HepG2 (cell line): ENCODE measurements around the gene DPEP3. TPM values are rescaled to one million over a fixed set of nuclear protein-coding genes. Genes with fewer than 3 reads are reported as not detected.

Experiments used
- ATF2 ChIP-seq: sonication (generic); formaldehyde crosslinking; IDR thresholded peaks from 2 replicates; pipeline ENCODE4 v1.4.0; 2020; ENCODE audit warnings: missing genetic modification reagents
- ELK4 ChIP-seq: sonication (generic); formaldehyde crosslinking; IDR thresholded peaks from 2 replicates; pipeline ENCODE4 v1.9.0; 2021; ENCODE audit warnings: missing genetic modification reagents, borderline replicate concordance
- HCFC1 ChIP-seq: fragments of 150-350 bp; IDR thresholded peaks from 2 replicates; pipeline ENCODE4 v1.6.1; 2014; ENCODE audit warnings: low read depth, low read length
- HIVEP1 ChIP-seq: sonication (generic); formaldehyde crosslinking; IDR thresholded peaks from 2 replicates; pipeline ENCODE4 v1.4.0; 2020; ENCODE audit warnings: mild to moderate bottlenecking, missing genetic modification reagents
- MLLT10 ChIP-seq: sonication (generic); formaldehyde crosslinking; IDR thresholded peaks from 2 replicates; pipeline ENCODE4 v1.4.0; 2020; ENCODE audit warnings: missing genetic modification reagents
- MTA1 ChIP-seq: sonication (generic); formaldehyde crosslinking; IDR thresholded peaks from 2 replicates; pipeline ENCODE4 v1.4.0; 2020; ENCODE audit warnings: missing genetic modification reagents, mild to moderate bottlenecking, borderline replicate concordance
- NFYC ChIP-seq: IDR thresholded peaks from 2 replicates; pipeline ENCODE4 v1.6.1; 2016; ENCODE audit warnings: missing genetic modification reagents, missing compliant biosample characterization
- SPEN ChIP-seq: sonication (generic); formaldehyde crosslinking; IDR thresholded peaks from 2 replicates; pipeline ENCODE4 v1.5.1; 2020; ENCODE audit warnings: low read depth, mild to moderate bottlenecking, missing genetic modification reagents
- ZBTB44 ChIP-seq: sonication (generic); formaldehyde crosslinking; IDR thresholded peaks from 2 replicates; pipeline ENCODE4 v1.4.0; 2020; ENCODE audit warnings: missing genetic modification reagents
- ZFYVE20 ChIP-seq: sonication (generic); formaldehyde crosslinking; IDR thresholded peaks from 2 replicates; pipeline ENCODE4 v1.8.0; 2023; ENCODE audit warnings: low read depth, mild to moderate bottlenecking, moderate library complexity, missing genetic modification reagents, borderline replicate concordance
- ZNF512B ChIP-seq: sonication (generic); formaldehyde crosslinking; IDR thresholded peaks from 2 replicates; pipeline ENCODE4 v1.5.1; 2020; ENCODE audit warnings: missing genetic modification reagents, mild to moderate bottlenecking, borderline replicate concordance
- polyA plus RNA-seq, 8 experiments: library from polyadenylated mRNA; depleted of rRNA in 3 of 8; stranded (reverse) in 7 of 8; unstranded in 1 of 8; fragments of >200 nt; fragmentation: Illumina TruSeq in 4 of 8; extraction: Trizol in 4 of 8; gene quantifications; 2 replicates each; pipeline versions ENCODE4 v1.2.1 to v1.2.3, GENCODE V29; 2011 to 2016; ENCODE audit warnings: low read depth in 4 of 8, missing spikeins in 1 of 8, mixed read lengths in 1 of 8; ENCODE audit not compliant: insufficient read depth in 1 of 8
- total RNA-seq, 5 experiments: library from RNA; depleted of rRNA; stranded (reverse); fragments of >200 nt; fragmentation: Illumina TruSeq; extraction: Trizol; gene quantifications; 2 replicates each; pipeline ENCODE4 v1.2.3, GENCODE V29; 2016; ENCODE audit warnings: low read depth in 1 of 5
- TF ChIP-seq, protein P1 (sequence below): sonication (generic); formaldehyde crosslinking; IDR thresholded peaks from 2 replicates; pipeline ENCODE4 v1.8.1; 2023; ENCODE audit warnings: mild to moderate bottlenecking, inconsistent platforms, moderate library complexity, missing genetic modification reagents, borderline replicate concordance
- TF ChIP-seq, protein P2 (sequence below): sonication (generic); formaldehyde crosslinking; IDR thresholded peaks from 2 replicates; pipeline ENCODE4 v1.5.0; 2020; ENCODE audit warnings: mild to moderate bottlenecking, missing genetic modification reagents
- TF ChIP-seq, protein P3 (sequence below): sonication (generic); formaldehyde crosslinking; conservative IDR thresholded peaks from 2 replicates; pipeline ENCODE4 v1.8.0; 2022; ENCODE audit warnings: missing genetic modification reagents

DPEP3 gene
- total and polyA plus RNA-seq, 2 of the 13 experiments (the other 11 are each of a cell fraction or from before 2014, with no cell fraction given) = not detected

DNA sequence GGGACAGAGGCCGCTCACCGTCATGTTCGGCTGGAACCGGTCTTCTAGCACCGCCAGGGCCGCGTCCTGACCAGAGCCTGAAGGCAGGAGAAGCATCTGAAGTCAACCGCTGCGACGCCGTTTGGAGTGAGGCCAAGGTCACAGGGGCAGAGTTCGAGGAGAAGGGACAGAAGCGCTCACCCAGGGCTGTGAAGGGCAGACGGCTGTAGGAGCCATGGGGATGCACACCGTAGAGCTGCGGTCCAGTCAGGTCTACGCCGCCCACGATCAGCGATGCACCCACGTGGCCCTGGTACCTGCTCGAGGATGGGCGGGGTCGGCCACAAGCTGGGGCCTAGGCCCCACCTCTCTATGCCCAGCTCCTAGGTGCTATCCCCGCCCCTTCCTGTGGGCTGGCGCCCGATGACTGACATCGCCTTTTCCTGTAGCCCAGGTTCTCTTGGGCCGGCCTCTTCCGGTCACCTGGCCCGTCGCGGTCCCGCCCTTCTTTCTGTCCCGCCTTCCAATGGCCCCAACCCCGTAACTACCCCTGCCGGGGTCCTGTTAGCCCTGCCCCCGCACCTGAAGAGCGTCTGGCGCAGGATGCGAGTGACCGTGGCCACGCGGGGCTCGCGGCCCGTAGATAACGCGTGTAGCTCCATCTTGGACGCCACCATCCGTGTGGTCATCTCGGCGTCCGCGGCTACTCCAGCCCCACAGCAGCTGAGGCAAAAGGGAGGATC lies 44.7 kb downstream of the DPEP3 start (continued):
- no peak for TF ChIP-seq ELK4 (CRISPR knock-in tag)
- TF ChIP-seq, protein P1, sequence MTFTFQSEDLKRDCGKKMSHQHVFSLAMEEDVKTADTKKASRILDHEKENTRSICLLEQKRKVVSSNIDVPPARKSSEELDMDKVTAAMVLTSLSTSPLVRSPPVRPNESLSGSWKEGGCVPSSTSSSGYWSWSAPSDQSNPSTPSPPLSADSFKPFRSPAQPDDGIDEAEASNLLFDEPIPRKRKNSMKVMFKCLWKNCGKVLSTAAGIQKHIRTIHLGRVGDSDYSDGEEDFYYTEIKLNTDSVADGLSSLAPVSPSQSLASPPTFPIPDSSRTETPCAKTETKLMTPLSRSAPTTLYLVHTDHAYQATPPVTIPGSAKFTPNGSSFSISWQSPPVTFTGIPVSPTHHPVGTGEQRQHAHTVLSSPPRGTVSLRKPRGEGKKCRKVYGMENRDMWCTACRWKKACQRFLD (CRISPR knock-in tag) = peak; percentile 66
- TF ChIP-seq MLLT10 (CRISPR knock-in tag) = no peak
- peak; percentile 48; the same call in 1 of the 2 replicates for TF ChIP-seq HCFC1
- peak; percentile 64; the same call in 1 of the 2 replicates for TF ChIP-seq MTA1
- no peak for TF ChIP-seq ZNF512B
- TF ChIP-seq ZBTB44 (CRISPR knock-in tag) = 0 out of 2 replicates have a peak, but pooled peaks have one; percentile 35
- peak; percentile 73; the same call in 1 of the 2 replicates for TF ChIP-seq SPEN (CRISPR knock-in tag)
- TF ChIP-seq, protein P2, sequence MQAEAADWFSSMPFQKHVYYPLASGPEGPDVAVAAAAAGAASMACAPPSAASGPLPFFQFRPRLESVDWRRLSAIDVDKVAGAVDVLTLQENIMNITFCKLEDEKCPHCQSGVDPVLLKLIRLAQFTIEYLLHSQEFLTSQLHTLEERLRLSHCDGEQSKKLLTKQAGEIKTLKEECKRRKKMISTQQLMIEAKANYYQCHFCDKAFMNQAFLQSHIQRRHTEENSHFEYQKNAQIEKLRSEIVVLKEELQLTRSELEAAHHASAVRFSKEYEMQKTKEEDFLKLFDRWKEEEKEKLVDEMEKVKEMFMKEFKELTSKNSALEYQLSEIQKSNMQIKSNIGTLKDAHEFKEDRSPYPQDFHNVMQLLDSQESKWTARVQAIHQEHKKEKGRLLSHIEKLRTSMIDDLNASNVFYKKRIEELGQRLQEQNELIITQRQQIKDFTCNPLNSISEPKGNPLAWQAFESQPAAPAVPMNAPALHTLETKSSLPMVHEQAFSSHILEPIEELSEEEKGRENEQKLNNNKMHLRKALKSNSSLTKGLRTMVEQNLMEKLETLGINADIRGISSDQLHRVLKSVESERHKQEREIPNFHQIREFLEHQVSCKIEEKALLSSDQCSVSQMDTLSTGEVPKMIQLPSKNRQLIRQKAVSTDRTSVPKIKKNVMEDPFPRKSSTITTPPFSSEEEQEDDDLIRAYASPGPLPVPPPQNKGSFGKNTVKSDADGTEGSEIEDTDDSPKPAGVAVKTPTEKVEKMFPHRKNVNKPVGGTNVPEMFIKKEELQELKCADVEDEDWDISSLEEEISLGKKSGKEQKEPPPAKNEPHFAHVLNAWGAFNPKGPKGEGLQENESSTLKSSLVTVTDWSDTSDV (CRISPR knock-in tag) = no peak
- TF ChIP-seq ZFYVE20 (CRISPR knock-in tag) = peak; percentile 69; the same call in 1 of the 2 replicates
- peak; percentile 69 for TF ChIP-seq NFYC (CRISPR knock-in tag)
- TF ChIP-seq HIVEP1 = peak; percentile 85
- TF ChIP-seq ATF2 = peak; percentile 52
- TF ChIP-seq, protein P3, sequence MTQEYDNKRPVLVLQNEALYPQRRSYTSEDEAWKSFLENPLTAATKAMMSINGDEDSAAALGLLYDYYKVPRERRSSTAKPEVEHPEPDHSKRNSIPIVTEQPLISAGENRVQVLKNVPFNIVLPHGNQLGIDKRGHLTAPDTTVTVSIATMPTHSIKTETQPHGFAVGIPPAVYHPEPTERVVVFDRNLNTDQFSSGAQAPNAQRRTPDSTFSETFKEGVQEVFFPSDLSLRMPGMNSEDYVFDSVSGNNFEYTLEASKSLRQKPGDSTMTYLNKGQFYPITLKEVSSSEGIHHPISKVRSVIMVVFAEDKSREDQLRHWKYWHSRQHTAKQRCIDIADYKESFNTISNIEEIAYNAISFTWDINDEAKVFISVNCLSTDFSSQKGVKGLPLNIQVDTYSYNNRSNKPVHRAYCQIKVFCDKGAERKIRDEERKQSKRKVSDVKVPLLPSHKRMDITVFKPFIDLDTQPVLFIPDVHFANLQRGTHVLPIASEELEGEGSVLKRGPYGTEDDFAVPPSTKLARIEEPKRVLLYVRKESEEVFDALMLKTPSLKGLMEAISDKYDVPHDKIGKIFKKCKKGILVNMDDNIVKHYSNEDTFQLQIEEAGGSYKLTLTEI = no peak
